Neuronal stem cell (in vitro differentiated cells): ENCODE measurements around the gene ABCF1.
A peak's percentile ranks its signal among the peaks of the same experiment; 100 is the strongest.

ENCODE experiments used
- DNase-seq: peaks from one replicate; pipeline ENCODE4 v3.0.0-alpha.2; 2013; ENCODE audit warnings: low spot score
- H2AFZ ChIP-seq: one replicate; pipeline ENCODE4 v1.6.1; 2013; ENCODE audit warnings: mild to moderate bottlenecking, low read length, inconsistent platforms
- H2AK5ac ChIP-seq: 2 replicates; pipeline ENCODE4 v1.6.1; 2013; ENCODE audit warnings: low read depth, mild to moderate bottlenecking, inconsistent platforms, low read length, moderate library complexity, mixed read lengths
- H2BK120ac ChIP-seq: 2 replicates; pipeline ENCODE4 v1.6.1; 2013; ENCODE audit warnings: low read depth, mild to moderate bottlenecking, inconsistent platforms, low read length, moderate library complexity, mixed read lengths
- H2BK12ac ChIP-seq: one replicate; pipeline ENCODE4 v1.6.1; 2013; ENCODE audit warnings: low read length, inconsistent platforms
- H2BK15ac ChIP-seq: 2 replicates; pipeline ENCODE4 v1.6.1; 2013; ENCODE audit warnings: mild to moderate bottlenecking, low read length, inconsistent platforms, mixed read lengths
- H2BK5ac ChIP-seq: one replicate; pipeline ENCODE4 v1.6.1; 2013; ENCODE audit warnings: inconsistent platforms, mild to moderate bottlenecking, low read length, moderate library complexity
- H3K14ac ChIP-seq: one replicate; pipeline ENCODE4 v1.6.1; 2013; ENCODE audit warnings: low read length, inconsistent platforms
- H3K18ac ChIP-seq: 2 replicates; pipeline ENCODE4 v1.6.1; 2013; ENCODE audit warnings: low read length, inconsistent platforms
- H3K23ac ChIP-seq: 2 replicates; pipeline ENCODE4 v1.6.1; 2013; ENCODE audit warnings: low read depth, mild to moderate bottlenecking, mixed read lengths, low read length, inconsistent platforms; ENCODE audit not compliant: poor library complexity
- H3K27ac ChIP-seq: replicated peaks from 3 replicates; pipeline ENCODE4 v1.5.1; 2013; ENCODE audit warnings: low read length, inconsistent platforms
- H3K27me3 ChIP-seq, 3 experiments: 2 replicates each; pipeline ENCODE4 v1.6.1; 2013; ENCODE audit warnings: low read length in 3 of 3, mild to moderate bottlenecking in 2 of 3, inconsistent platforms in 1 of 3, low read depth in 1 of 3, mixed read lengths in 1 of 3, moderate library complexity in 1 of 3; ENCODE audit not compliant: control insufficient read depth in 3 of 3, insufficient read depth in 3 of 3
- H3K36me3 ChIP-seq, 2 donors: replicated peaks in 1 of 2; 2 replicates each; pipeline ENCODE4 v1.6.1; 2013; ENCODE audit warnings: low read length in 2 of 2; ENCODE audit not compliant: control insufficient read depth in 2 of 2, insufficient read depth in 2 of 2
- H3K4ac ChIP-seq: 2 replicates; pipeline ENCODE4 v1.6.1; 2013; ENCODE audit warnings: inconsistent platforms, mild to moderate bottlenecking, low read length, moderate library complexity
- H3K4me1 ChIP-seq, 2 donors: 1 replicate in 1 of 2; 2 replicates in 1 of 2; pipeline ENCODE4 v1.6.1; 2013; ENCODE audit warnings: low read length in 2 of 2, low read depth in 1 of 2; ENCODE audit not compliant: control insufficient read depth in 2 of 2, insufficient read depth in 1 of 2
- H3K4me2 ChIP-seq: one replicate; pipeline ENCODE4 v1.6.1; 2013; ENCODE audit warnings: mild to moderate bottlenecking, low read length, inconsistent platforms; ENCODE audit not compliant: insufficient read depth, poor library complexity, severe bottlenecking
- H3K4me3 ChIP-seq, 2 donors: 2 replicates each; pipeline ENCODE4 v1.5.1; 2013; ENCODE audit warnings: low read length in 2 of 2, mild to moderate bottlenecking in 2 of 2, inconsistent platforms in 1 of 2, moderate library complexity in 1 of 2
- H3K79me1 ChIP-seq: one replicate; pipeline ENCODE4 v1.6.1; 2013; ENCODE audit warnings: low read depth, mild to moderate bottlenecking, inconsistent platforms, low read length, moderate library complexity
- H3K9ac ChIP-seq: one replicate; pipeline ENCODE4 v1.6.1; 2013; ENCODE audit warnings: mild to moderate bottlenecking, low read depth, low read length, inconsistent platforms; ENCODE audit not compliant: poor library complexity
- H3K9me3 ChIP-seq, 2 donors: replicated peaks in 1 of 2; 2 replicates each; pipeline versions ENCODE3 to v1.6.1; 2013; ENCODE audit warnings: low read length in 2 of 2, mild to moderate bottlenecking in 2 of 2, inconsistent platforms in 1 of 2, low read depth in 1 of 2, mixed read lengths in 1 of 2, moderate library complexity in 1 of 2; ENCODE audit not compliant: control insufficient read depth in 2 of 2, insufficient read depth in 1 of 2
- H4K8ac ChIP-seq: one replicate; pipeline ENCODE4 v1.6.1; 2013; ENCODE audit warnings: low read depth, mild to moderate bottlenecking, inconsistent platforms, low read length, moderate library complexity
- H4K91ac ChIP-seq: one replicate; pipeline ENCODE4 v1.6.1; 2013; ENCODE audit warnings: low read length, low read depth, mild to moderate bottlenecking, inconsistent platforms; ENCODE audit not compliant: poor library complexity
- WGBS, 2 donors: extraction: QIAGEN DNeasy Blood & Tissue Kit; methylation state at CpG; one replicate each; pipeline ENCODE4 v1.1.7; 2013; ENCODE audit warnings: missing lambda C conversion rate in 2 of 2, mixed read lengths in 1 of 2; ENCODE audit not compliant: insufficient read length in 2 of 2, insufficient replicate concordance in 1 of 2; ENCODE audit errors: extremely low coverage in 2 of 2; 5-methylcytosine and 5-hydroxymethylcytosine counted together

The ABCF1 gene

DNA sequence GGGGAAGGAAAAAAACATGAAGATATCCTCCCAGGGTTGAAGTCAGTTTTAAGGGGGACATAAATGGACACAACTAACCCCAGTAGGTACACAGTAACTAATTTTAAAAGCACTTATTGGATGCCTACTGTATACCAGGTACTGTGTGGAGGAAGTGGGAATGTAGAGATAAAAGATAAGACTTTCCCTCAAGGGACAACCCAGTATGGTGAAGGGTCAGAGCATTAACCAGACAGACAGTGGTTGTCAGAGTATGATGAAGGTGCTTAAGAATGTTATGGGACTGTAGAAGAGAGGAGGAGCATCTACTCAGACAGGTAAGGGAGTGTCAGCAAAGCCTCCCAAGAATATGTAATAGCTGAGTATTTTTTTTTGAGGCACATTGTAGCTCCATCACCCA is 906 bp downstream of the ABCF1 start:
- peaks cover 4% of the 10 kb centered on the region for H3K79me1 ChIP-seq
- peaks cover 7 to 45% of the 10 kb centered on the region in 2 donors for H3K36me3 ChIP-seq
- no peak overlapping the region for H2BK5ac ChIP-seq
- H2BK120ac ChIP-seq: no peak overlapping the region
- no peaks in the 10 kb centered on the region for H3K9me3 ChIP-seq
- no peak overlapping the region for H3K9ac ChIP-seq
- H3K4me1 ChIP-seq: peaks cover 5 to 8% of the 10 kb centered on the region in 2 donors
- no peak overlapping the region for H3K27ac ChIP-seq
- no peak overlapping the region for H3K23ac ChIP-seq
- H4K8ac ChIP-seq: no peak overlapping the region
- peak overlapping the region; percentile 93 for H3K4me2 ChIP-seq
- no peak overlapping the region for H3K18ac ChIP-seq
- H3K4me3 ChIP-seq: peak overlapping the region in 1 of 2 donors; percentile 63
- H3K14ac ChIP-seq: no peak overlapping the region
- no peak overlapping the region for H2BK15ac ChIP-seq
- H3K4ac ChIP-seq: no peak overlapping the region
- H2AK5ac ChIP-seq: no peak overlapping the region
- no peak for DNase-seq
- peaks cover 0 to 2% (median 0%) of the 10 kb centered on the region in 3 experiments for H3K27me3 ChIP-seq
- no peak overlapping the region for H4K91ac ChIP-seq
- no peak overlapping the region for H2AFZ ChIP-seq
- H2BK12ac ChIP-seq: no peak overlapping the region

DNA sequence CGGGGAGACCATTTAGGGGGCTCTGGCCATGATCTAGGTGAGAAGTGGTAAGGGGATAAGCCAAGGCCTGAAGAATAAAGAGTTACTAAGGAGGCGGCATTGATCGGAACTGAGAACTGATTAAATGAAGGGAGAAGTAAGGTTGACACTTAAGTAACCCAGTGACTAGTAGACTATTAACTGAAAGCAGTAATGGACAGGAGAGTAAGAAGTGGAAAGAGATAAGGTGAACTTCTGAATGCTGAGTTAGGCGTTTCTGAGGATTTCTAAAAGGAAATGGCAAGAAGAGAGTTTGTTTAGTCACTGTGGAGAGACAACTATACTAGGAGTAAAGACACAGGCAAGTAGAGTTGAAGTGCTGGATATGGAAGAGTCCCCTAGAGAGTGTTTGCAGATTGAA is 1.9 kb downstream of the ABCF1 start:
- Histone ChIP-seq H4K8ac (no peak overlapping the region), H2AK5ac (no peak overlapping the region), H3K4me2 (no peak overlapping the region), H3K9me3 (no peaks in the 10 kb centered on the region), H3K27me3 (peaks cover 0 to 2% (median 0%) of the 10 kb centered on the region in 3 experiments), H2AFZ (no peak overlapping the region), H3K23ac (no peak overlapping the region), H2BK12ac (no peak overlapping the region), H3K4me3 (no peak overlapping the region), H4K91ac (no peak overlapping the region), H3K27ac (no peak overlapping the region), H3K14ac (no peak overlapping the region), H3K9ac (no peak overlapping the region), H2BK15ac (no peak overlapping the region), H3K18ac (no peak overlapping the region), H3K4ac (no peak overlapping the region), H3K79me1 (peaks cover 4% of the 10 kb centered on the region), H3K36me3 (peaks cover 15 to 54% of the 10 kb centered on the region in 2 donors), H3K4me1 (peaks cover 5 to 8% of the 10 kb centered on the region in 2 donors), H2BK5ac (no peak overlapping the region), H2BK120ac (no peak overlapping the region)
- no peak for DNase-seq
- no CpG with 5 or more reads among the region's 4 CpGs for WGBS, 2 donors

DNA sequence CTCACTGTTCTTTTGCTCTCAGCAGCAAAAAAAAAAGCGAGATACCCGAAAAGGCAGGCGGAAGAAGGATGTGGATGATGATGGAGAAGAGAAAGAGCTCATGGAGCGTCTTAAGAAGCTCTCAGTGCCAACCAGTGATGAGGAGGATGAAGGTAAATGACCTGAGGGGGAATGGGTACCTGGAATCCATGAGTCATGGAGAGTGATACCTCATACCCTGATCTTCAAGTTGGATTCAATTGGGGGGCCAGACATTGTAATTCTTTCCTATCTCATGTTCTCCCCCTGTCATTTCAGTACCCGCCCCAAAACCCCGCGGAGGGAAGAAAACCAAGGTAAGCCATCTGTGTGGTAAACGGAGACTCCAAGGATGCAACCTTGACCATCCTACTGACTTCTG is 6.8 kb downstream of the ABCF1 start:
- Histone ChIP-seq H2BK12ac (no peak overlapping the region), H3K18ac (no peak overlapping the region), H3K36me3 (peaks cover 44 to 88% of the 10 kb centered on the region in 2 donors), H4K91ac (no peak overlapping the region), H3K4ac (no peak overlapping the region), H3K23ac (no peak overlapping the region), H3K14ac (no peak overlapping the region), H2AFZ (no peak overlapping the region), H3K27me3 (no peaks in the 10 kb centered on the region), H3K79me1 (peaks cover 2% of the 10 kb centered on the region), H3K9me3 (no peaks in the 10 kb centered on the region), H3K27ac (no peak overlapping the region), H3K4me1 (no peaks in the 10 kb centered on the region), H2BK120ac (no peak overlapping the region), H4K8ac (no peak overlapping the region), H2BK15ac (no peak overlapping the region), H2AK5ac (no peak overlapping the region), H3K4me2 (no peak overlapping the region), H3K9ac (no peak overlapping the region), H2BK5ac (no peak overlapping the region), H3K4me3 (no peak overlapping the region)
- no CpG with 5 or more reads among the region's 8 CpGs for WGBS, 2 donors
- no peak for DNase-seq

DNA sequence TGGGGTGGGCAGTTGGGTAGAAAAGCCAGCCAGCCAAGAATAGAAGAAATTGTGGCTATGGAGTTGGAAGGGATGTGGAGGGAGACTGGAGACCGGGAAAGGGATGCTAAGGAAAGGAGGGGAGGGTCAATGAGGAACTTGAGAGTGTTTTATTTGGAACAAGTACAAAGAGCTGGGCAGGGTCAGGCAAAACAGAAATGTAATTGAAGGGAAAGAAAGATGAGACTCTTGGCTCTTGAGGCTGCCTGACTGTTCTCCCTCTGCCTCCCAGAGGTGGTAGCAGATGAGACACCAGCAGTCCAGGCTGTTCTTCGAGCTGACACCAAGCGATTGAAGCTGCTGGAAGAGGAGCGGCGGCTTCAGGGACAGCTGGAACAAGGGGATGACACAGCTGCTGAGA is 12.7 kb downstream of the ABCF1 start:
- Histone ChIP-seq H3K18ac (no peak overlapping the region), H2AFZ (no peak overlapping the region), H2BK5ac (peak overlapping the region; percentile 24), H3K4me3 (no peak overlapping the region), H3K23ac (no peak overlapping the region), H3K4me2 (no peak overlapping the region), H3K36me3 (peaks cover 64 to 94% of the 10 kb centered on the region in 2 donors), H3K9ac (no peak overlapping the region), H2BK12ac (no peak overlapping the region), H3K27ac (no peak overlapping the region), H3K79me1 (no peaks in the 10 kb centered on the region), H2AK5ac (no peak overlapping the region), H3K4me1 (no peaks in the 10 kb centered on the region), H3K4ac (no peak overlapping the region), H2BK120ac (no peak overlapping the region), H3K9me3 (no peaks in the 10 kb centered on the region), H4K91ac (no peak overlapping the region), H2BK15ac (no peak overlapping the region), H4K8ac (no peak overlapping the region), H3K27me3 (no peaks in the 10 kb centered on the region), H3K14ac (no peak overlapping the region)
- WGBS, 2 donors: no CpG with 5 or more reads among the region's 5 CpGs
- DNase-seq: no peak
